HG03565 (cell line): ENCODE results near the gene WSCD1.

Source experiments
- ATAC-seq: cut with Tn5 transposase; IDR thresholded peaks from one replicate; pipeline ENCODE4 v1.9.1; 2021; ENCODE audit warnings: mild to moderate bottlenecking, moderate library complexity; ENCODE audit not compliant: unreplicated experiment

WSCD1 gene

GRCh38 chr17:6069539-6070429, at the start of gene WSCD1:
Gene WSCD1 (plus strand): TSS chr17:6070379. CDS start chr17:6080659, 10,280 bp downstream.
- no peak for ATAC-seq

GRCh38 chr17:6021011-6021400, 49.2 kb upstream of the WSCD1 start:
- ATAC-seq, result no peak

- ATAC-seq, result no peak
These were observed 48.6 kb upstream of the WSCD1 start for GRCh38 chr17:6021627-6022026.

DNA sequence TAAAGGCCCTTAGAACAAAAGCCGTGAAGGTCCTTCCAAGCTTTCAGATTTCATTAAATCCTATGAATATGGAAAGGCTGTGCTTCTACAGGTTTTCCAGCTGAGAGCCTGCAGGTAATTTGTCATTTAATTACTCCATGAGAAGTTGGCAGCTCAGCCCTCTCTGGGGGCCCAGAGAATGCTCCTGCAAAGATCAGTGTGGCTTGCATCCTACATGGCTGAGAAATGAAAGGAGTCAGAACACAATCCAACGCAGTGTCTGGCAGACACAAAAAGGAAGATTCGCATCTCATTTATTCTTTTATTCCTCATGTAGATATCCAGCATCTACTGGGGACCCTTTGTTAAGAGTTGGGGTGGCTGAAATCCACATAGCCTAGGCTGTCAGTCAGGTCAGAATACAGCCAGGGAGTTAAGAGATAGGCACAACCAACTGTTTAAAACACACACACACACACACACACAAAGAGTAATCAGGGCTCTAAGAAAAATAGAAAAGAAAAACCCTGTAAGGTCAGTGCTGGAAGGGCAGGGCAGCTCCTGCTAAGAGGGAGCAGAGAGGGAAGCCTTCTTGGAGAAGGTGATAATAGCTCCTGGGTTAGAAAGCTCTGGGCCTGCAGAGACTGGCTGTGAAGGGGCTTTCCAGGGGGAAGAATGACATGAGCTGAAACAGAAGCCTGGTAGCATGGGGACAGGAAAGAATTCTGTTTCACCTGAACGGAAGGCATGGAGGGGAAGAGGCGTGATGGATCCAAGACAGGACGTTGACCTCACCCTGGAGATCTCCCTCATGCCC, 46.9 kb upstream of the WSCD1 start:
- ATAC-seq, result no peak

DNA sequence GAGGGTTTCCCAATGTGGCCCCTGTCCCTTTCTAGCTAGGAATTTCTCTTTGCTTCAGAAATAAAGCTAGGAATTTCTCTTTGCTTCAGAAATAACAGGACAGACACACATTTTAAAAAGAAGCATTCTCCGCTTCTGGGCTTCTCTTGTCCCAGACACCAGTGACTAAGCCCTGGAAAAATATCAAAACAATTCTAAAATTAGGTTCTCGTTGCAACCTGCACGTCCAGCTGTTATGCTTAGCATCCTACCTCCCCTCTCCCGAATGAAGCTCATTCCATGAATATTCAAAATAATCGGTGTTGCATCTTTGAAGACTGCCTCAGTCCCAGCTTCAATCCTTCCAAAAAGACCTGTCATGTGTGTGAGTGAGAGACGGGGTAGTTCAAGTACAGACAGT, 45.6 kb upstream of the WSCD1 start:
- no peak for ATAC-seq

DNA sequence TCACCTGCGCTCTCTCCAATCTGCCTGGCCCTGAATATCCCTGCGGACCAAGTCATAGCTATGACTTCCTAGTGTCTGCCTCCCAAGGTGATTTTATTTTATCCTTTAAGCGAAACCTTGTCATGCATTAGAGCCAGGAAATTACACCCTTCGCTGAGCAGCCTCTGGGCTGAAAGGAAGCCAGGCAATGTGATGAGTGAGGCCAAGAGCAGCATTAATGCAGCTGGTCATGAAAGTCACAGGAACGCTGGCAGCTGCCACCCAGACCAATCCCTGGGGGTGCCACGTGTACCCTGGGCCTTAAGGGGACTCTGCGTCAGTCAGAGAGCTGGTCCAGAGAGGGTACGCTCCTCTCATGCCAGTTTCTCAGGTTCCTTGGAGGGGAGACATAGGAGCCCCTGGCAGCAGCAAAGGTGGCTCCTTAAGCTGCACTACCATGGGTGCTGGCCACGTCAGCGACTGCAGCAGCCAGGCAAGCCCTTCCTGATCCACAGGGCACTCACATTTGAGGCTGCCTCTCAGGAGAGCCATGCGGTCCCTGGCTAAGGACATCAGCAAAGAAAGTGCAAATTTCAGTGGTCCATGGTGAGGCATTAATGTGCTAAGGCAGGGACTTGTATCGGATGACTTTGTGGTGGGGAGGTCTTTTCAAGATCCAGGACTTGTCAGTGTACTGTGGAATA, 42.7 kb upstream of the WSCD1 start:
- no peak for ATAC-seq

- ATAC-seq, result no peak
These were observed 41.9 kb upstream of the WSCD1 start for GRCh38 chr17:6028294-6028693.

DNA sequence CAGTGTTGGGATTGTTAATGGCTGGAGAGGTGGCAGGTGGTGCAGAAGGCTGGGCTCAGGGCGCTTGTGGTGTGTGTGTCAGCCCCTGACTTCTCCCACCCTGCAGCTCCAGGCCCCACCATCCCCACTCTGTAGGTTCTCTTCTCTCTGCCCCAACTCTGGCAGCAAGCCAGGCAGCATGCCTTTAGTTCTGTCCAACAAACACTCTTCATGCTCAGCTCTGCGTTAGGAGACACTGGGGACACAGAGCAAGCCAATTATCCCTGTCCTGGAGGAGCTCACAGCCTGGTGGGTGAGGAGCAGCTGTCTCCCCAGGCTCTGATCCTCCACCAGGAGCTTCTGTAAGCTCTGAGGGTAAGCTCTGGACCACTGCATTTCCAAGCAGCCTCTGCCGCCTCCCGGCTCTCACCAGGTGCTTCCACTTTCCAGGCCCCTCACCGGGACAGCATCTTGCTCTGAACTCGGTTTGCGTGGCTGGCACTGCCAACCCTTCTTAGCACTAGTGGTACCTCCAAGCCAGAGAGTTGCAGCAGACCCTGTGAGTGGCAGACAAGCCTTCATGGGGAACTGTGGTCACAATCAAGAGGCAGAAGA, 34.3 kb upstream of the WSCD1 start:
- ATAC-seq, result no peak

GRCh38 chr17:6040504-6040903, 29.7 kb upstream of the WSCD1 start:
- ATAC-seq, result no peak

GRCh38 chr17:6041246-6041645, 28.9 kb upstream of the WSCD1 start:
- no peak for ATAC-seq

- ATAC-seq, result no peak
These were observed 26.8 kb upstream of the WSCD1 start for GRCh38 chr17:6043405-6043804.

GRCh38 chr17:6044261-6044660, 25.9 kb upstream of the WSCD1 start:
- no peak for ATAC-seq

DNA sequence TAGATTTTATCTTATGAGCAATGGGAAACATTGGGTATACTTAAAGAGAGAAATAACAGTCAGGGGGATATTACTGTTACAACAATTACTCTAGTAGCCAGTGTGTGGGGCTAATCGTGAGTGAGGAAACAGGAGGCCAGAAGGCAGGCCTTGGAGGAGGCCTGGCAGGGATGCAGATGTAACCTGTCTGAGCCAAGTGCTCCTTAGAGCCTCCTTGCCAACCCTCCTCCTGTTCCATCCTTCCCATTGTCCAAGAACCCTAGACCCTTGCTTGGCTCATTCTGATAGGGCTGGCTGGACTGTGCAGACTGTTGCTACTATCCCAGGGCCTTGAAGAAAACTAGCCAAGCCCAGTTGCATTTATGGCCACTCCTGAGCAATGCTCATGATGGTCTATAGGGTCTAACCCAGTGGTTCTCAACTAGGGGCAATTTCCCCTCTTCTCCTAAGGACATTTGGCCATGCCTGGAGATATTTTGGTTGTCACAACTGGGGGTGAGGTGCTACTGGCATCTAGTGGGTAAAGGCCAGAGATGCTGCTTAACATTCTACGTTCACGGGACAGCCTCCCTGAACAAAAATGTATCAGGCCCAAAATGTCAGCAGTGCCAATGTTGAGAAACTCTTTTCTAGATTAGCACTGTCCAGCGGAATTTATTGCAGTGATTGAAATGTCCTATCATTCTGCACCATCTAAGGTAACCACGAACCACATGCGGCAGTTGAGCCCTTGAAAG, 24.4 kb upstream of the WSCD1 start:
- no peak for ATAC-seq

- no peak for ATAC-seq
These were observed 23.7 kb upstream of the WSCD1 start for GRCh38 chr17:6046431-6046830.

GRCh38 chr17:6046931-6047330, 23.2 kb upstream of the WSCD1 start:
- ATAC-seq, result no peak

DNA sequence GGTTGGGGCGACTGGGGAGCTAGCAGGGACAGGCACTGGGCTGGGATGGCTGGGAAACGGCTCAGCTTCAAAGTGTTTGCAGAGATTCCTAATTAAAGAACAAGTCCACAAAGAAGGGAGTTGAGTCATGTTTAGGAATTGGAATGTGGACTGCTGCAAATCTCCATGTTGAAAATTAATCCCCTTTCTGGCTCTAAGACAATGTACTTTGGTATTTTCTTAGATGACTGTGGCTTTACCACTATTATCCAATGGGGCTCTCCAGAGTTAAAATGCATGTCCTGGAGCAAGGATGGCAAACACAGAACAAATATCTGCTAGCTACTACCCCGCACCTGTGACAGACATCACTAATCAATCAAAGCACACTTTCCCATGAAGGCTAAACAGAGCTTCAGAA, 22.2 kb upstream of the WSCD1 start:
- ATAC-seq, result no peak

GRCh38 chr17:6048486-6048885, 21.7 kb upstream of the WSCD1 start:
- no peak for ATAC-seq

DNA sequence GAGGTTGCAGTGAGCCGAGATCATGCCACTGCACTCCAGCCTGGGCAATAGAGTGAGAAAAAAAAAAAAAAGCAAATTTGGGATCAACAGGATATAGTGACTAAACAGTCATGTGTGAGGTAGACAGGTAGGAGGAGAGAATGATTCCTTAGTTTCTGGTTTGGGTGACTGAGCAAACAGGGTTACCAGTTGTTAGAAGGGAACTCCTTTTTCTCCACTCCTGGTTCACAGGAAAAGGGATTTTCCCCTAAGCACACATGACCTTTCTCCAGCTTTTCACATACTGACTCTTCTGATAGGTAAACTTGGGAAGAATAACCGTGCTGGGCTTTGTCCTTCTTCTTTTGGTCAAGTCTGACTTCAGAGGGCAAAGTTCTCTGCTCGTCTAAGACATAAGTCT, 17.3 kb upstream of the WSCD1 start:
- ATAC-seq, result no peak

DNA sequence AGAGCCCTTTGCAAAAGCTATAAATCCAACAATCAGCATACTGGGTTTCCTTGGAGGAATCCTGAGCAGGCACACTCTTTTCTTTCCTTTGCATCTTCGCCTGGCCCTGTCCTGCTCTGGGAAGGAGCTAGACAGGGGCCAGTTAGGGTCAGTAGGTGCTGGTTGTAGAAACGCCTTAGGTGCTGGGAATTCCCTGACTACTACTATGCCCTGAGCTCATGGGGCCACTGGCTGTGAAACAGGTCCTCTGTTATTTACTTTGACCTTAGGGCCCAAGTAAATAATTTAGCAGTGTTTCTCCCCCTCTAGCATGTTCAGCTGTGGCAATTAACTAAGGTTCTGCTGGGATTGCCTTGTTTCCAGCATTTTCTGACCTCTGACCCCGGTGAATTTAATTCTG, 15.8 kb upstream of the WSCD1 start:
- ATAC-seq, result no peak

GRCh38 chr17:6056104-6056503, 14.1 kb upstream of the WSCD1 start:
- no peak for ATAC-seq
